ENCODE measurements around the gene PPP1R26.

DNA sequence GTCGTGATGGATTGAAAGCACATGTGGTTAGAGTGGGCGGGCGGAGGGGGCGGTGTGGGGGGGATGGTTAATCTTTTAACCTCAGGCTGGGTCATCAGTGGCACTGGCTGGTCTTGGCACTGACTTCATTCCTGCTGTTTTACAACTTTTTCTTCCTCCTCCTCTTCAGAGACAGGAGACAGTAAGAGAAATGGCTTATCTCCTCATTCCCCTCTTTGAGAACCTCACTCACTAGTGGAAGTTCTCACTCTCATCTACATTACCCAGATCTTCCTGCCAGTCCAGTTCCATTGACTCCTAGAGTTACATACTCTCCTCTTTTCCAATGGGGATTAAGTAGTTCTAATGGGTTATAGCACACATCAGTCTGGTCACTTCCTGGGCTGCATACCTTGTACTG lies 42.3 kb upstream of the PPP1R26 start:
- no peak for TF ChIP-seq POLR2A (IDR thresholded peaks at IDR 0.05; ENCODE audit: low read length)
- no peak for TF ChIP-seq GATA1 (IDR thresholded peaks at IDR 0.05; ENCODE audit: low read depth, low read length)

All from erythroblast (primary cell).